ENCODE results near the gene HAAO. TPM values are rescaled to one million over a fixed set of nuclear protein-coding genes. Genes with fewer than 3 reads are reported as not detected.

The HAAO gene
- total RNA-seq, 2 experiments from 2014 or later: 0.41 to 0.52 TPM

- no peak overlapping the region for H3K4me3 Mint-ChIP-seq
- intact Hi-C loops (cut with micrococcal nuclease): no loop called here
- H3K36me3 Mint-ChIP-seq (ENCODE audit: low read depth): no peaks in the 10 kb centered on the region
- no peaks in the 10 kb centered on the region for H3K4me1 Mint-ChIP-seq (ENCODE audit: low read depth)
- no peak for DNase-seq
- no peaks in the 10 kb centered on the region for H3K27me3 Mint-ChIP-seq (ENCODE audit: low read depth)
- no peak overlapping the region for H3K27ac Mint-ChIP-seq
- no peaks in the 10 kb centered on the region for H3K9me3 Mint-ChIP-seq
- CTCF ChIA-PET: no interaction called here
Observed at GRCh38 chr2:42762155-42762554, 30.2 kb downstream of the HAAO start.

DNA sequence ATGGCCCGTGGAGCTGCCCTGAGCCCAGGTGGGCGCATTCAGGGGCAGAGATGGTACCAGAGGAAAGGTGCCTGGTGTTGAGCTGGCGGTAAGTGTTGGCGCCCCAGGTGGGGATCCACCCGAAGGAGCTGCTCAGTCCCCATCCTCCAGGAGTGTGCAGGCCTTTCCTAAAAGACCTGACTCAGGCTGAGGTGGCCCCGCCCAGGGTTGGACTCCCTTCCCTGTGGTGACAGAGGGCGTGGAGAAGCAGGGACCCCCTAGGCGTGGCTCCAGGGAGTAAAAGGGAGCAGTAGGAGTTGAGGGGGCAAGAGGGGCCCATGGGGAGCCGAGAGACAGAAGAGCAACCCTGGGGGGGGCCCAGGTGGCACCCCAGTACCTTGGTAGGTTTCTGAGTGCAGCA, 30.8 kb downstream of the HAAO start:
- Mint-ChIP-seq H3K27ac (no peak overlapping the region), H3K9me3 (no peaks in the 10 kb centered on the region), H3K27me3 (ENCODE audit: low read depth) (no peaks in the 10 kb centered on the region), H3K4me1 (ENCODE audit: low read depth) (no peaks in the 10 kb centered on the region), H3K36me3 (ENCODE audit: low read depth) (no peaks in the 10 kb centered on the region), H3K4me3 (no peak overlapping the region)
- intact Hi-C loops (cut with micrococcal nuclease): no loop called here
- CTCF ChIA-PET: no interaction called here
- DNase-seq: no peak

GRCh38 chr2:42758751-42759150, 33.6 kb downstream of the HAAO start:
- intact Hi-C loops (cut with micrococcal nuclease): no loop called here
- H3K27me3 Mint-ChIP-seq (ENCODE audit: low read depth): no peaks in the 10 kb centered on the region
- H3K4me3 Mint-ChIP-seq: no peak overlapping the region
- CTCF ChIA-PET: interaction anchor here (1.9 kb wide), 1 partner anchor 19 kb away, joined by 6 read pairs; no protein-coding TSS in a partner anchor
- H3K4me1 Mint-ChIP-seq (ENCODE audit: low read depth): no peaks in the 10 kb centered on the region
- no peak overlapping the region for H3K27ac Mint-ChIP-seq
- no peaks in the 10 kb centered on the region for H3K9me3 Mint-ChIP-seq
- no peaks in the 10 kb centered on the region for H3K36me3 Mint-ChIP-seq (ENCODE audit: low read depth)
- DNase-seq: no peak

DNA sequence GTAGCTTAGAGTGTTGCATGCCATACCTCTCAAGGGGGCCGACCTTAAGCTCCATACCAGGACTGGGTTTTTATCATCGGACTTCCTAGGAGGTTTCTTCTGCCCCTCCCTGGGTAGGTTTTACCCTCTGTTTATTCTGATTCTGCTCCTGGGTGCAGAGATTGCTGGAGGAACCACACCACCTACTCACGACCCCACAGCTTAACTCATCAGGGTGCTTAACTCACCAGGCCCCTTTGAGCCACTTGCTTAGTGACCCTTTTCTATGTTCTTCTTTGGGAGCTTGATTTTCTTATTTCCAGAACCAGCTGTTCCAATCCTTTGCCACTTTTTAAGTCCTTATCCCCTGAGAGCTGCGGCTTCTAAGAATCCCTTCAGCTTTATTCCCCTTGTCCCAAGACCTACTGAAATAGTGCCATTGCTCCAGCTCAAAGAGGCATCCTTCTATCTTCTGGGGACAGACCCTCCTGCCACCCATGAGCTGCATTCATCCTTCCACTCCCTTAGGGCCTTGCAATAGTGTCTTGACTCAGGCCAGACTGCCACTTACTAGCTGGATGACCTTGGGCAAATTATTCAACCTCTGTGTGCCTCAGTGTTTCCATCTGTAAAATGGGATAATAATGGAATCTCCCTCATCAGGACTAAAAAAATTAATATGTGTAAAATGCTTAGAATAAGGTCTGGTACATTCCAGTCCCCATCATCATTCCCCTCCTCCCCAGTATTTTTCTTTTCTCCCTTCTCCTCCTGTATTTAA, 34.2 kb downstream of the HAAO start:
- Mint-ChIP-seq H3K4me1 (ENCODE audit: low read depth) (no peaks in the 10 kb centered on the region), H3K27me3 (ENCODE audit: low read depth) (no peaks in the 10 kb centered on the region), H3K27ac (no peak overlapping the region), H3K9me3 (no peaks in the 10 kb centered on the region), H3K36me3 (ENCODE audit: low read depth) (no peaks in the 10 kb centered on the region), H3K4me3 (no peak overlapping the region)
- no peak for DNase-seq
- CTCF ChIA-PET: interaction anchor here (1.9 kb wide), 1 partner anchor 20 kb away, joined by 6 read pairs; no protein-coding TSS in a partner anchor
- intact Hi-C loops (cut with micrococcal nuclease): no loop called here

DNA sequence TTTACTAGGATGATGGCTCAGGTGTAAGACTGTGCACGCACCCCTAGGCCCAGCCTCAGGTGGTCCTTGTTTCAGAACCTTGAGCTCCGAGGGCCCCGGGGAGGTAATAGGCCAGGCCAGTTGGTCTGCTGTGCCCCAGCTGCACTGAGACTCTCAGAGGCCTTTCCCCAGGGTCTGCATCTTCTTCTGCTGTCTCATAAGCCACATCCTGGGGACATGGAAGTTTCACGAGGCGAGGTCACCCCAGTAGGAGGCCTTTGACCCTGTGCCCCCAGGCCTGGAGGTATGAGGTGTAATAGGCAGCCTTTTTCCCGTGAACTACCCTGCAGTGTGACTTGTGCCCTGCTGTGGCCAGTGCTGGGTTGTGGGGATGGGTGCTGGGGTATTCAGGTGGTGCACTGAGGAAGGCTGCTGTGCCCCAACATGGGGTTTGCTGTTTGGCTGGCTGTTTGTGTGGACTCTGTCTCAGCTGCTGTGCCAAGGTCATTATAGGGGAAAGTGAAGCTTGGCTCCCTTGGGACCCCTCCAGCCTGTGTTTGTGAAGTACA, 35.3 kb downstream of the HAAO start:
- Mint-ChIP-seq H3K27ac (no peak overlapping the region), H3K4me3 (no peak overlapping the region), H3K9me3 (no peaks in the 10 kb centered on the region), H3K36me3 (ENCODE audit: low read depth) (peaks cover 2% of the 10 kb centered on the region), H3K27me3 (ENCODE audit: low read depth) (no peaks in the 10 kb centered on the region), H3K4me1 (ENCODE audit: low read depth) (no peaks in the 10 kb centered on the region)
- intact Hi-C loops (cut with micrococcal nuclease): no loop called here
- no peak for DNase-seq
- CTCF ChIA-PET: interaction anchor here (0.6 to 1.9 kb wide), 2 partner anchors 21 to 41 kb away, joined by 3 to 6 read pairs; no protein-coding TSS in a partner anchor

DNA sequence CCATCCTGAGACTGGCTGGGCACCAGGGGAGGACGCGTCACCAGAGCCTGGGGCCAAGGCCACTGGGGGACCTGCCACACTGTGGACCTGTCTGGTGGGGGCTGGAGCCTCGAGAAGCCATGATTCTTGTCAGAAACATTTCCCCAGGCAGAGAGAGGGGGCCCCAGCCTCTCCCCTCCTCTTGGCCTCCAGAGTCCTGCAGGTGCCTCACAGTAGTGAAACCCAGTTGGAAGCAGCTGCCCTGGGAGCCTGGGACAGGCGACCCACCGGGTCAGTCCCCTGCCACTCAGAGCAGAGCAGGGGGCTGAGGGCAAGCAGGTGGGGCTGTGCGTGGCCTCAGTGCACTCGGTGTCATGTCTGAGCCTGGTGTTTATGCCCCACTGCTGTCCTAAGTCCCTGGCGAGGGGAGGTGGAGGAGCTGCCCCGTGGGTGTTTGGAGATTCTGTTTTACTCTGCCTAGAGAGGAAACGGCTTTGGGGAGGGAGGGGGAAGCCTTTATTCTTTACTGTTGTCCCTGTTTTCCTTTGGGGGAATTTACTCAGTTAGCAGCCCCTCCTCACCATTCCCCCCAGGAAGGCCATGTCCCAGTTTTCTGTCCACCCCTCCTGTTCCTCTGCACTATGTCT, 36.1 kb downstream of the HAAO start:
- Mint-ChIP-seq H3K27me3 (ENCODE audit: low read depth) (no peaks in the 10 kb centered on the region), H3K4me1 (ENCODE audit: low read depth) (no peaks in the 10 kb centered on the region), H3K4me3 (no peak overlapping the region), H3K27ac (no peak overlapping the region), H3K9me3 (no peaks in the 10 kb centered on the region), H3K36me3 (ENCODE audit: low read depth) (peaks cover 2% of the 10 kb centered on the region)
- intact Hi-C loops (cut with micrococcal nuclease): no loop called here
- no peak for DNase-seq
- CTCF ChIA-PET: no interaction called here

DNA sequence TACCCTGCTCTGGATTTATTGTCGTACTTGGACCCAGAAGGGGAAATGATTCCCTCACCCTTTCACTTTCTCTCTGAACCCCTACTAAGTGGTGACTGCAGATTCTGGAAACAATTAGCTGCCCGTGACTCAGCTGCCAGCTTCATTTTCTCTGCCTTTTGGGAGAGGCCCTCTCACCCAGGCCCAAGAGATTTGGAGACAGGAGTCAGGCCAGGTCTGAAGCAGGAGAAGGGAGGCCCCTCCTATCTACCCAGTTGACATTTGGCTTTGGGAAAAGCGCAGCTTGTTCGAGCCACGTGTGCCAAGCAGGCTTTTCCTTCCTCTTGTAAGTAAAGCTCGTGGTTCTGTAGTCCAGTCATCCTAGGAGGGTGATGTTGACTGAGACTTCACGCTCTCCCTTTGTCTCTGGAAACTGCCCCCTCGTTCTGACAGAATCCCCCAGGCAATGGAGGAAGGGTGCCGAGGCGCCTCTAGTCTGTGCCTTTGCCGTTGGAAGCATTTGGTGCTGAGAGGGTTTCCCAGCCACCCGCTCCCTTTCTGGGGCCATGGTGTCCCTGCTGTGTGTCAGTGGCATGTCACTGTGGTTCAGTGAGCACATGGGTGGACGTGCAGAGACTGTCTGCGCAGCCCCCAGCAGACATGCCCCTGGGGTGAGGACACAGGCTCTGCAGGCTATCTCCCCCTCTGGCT, 37.0 kb downstream of the HAAO start:
- no peaks in the 10 kb centered on the region for H3K9me3 Mint-ChIP-seq
- H3K4me3 Mint-ChIP-seq: no peak overlapping the region
- H3K27ac Mint-ChIP-seq: no peak overlapping the region
- H3K4me1 Mint-ChIP-seq (ENCODE audit: low read depth): no peaks in the 10 kb centered on the region
- intact Hi-C loops (cut with micrococcal nuclease): no loop called here
- H3K36me3 Mint-ChIP-seq (ENCODE audit: low read depth): peaks cover 2% of the 10 kb centered on the region
- H3K27me3 Mint-ChIP-seq (ENCODE audit: low read depth): no peaks in the 10 kb centered on the region
- DNase-seq: no peak
- CTCF ChIA-PET: interaction anchor here (0.9 to 1.3 kb wide), 2 partner anchors 56 to 92 kb away, joined by 3 to 4 read pairs; no protein-coding TSS in a partner anchor

DNA sequence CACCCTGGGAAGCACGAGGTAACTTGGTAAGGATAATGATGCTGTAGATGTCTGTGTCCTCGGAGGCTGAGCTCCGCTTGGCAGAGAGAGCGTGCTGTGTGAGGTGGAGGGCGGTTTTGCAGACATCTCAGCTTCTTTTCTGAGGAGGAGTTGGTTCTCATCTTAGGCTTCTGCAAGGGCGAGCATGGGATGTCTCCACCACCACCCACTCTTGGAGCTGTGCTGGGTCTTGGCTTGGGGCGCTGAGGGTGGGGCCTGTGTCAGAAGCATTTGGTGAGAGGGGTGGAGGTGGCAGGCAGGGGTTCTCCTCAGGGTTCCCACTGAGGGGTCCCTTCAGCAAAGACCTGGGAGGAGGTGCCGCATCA, 37.6 kb downstream of the HAAO start:
- H3K9me3 Mint-ChIP-seq: no peaks in the 10 kb centered on the region
- CTCF ChIA-PET: interaction anchor here (0.9 to 1.3 kb wide), 2 partner anchors 56 to 91 kb away, joined by 3 to 4 read pairs; no protein-coding TSS in a partner anchor

GRCh38 chr2:42754021-42754775, 38.2 kb downstream of the HAAO start:
- no peak for DNase-seq
- Mint-ChIP-seq H3K36me3 (ENCODE audit: low read depth) (peaks cover 2% of the 10 kb centered on the region), H3K4me3 (no peak overlapping the region), H3K9me3 (no peaks in the 10 kb centered on the region), H3K27ac (no peak overlapping the region), H3K4me1 (ENCODE audit: low read depth) (no peaks in the 10 kb centered on the region), H3K27me3 (ENCODE audit: low read depth) (no peaks in the 10 kb centered on the region)
- intact Hi-C loops (cut with micrococcal nuclease): no loop called here
- CTCF ChIA-PET: interaction anchor here (0.7 to 1.3 kb wide), 3 partner anchors 57 to 143 kb away, joined by 3 to 4 read pairs (median 3); no protein-coding TSS in a partner anchor

More for the DNA sequence above, 37.6 kb downstream of the HAAO start:
- H3K4me1 Mint-ChIP-seq (ENCODE audit: low read depth): no peaks in the 10 kb centered on the region
- H3K4me3 Mint-ChIP-seq: no peak overlapping the region
- H3K36me3 Mint-ChIP-seq (ENCODE audit: low read depth): peaks cover 2% of the 10 kb centered on the region
- DNase-seq: no peak
- no peak overlapping the region for H3K27ac Mint-ChIP-seq
- no peaks in the 10 kb centered on the region for H3K27me3 Mint-ChIP-seq (ENCODE audit: low read depth)
- intact Hi-C loops (cut with micrococcal nuclease): no loop called here

DNA sequence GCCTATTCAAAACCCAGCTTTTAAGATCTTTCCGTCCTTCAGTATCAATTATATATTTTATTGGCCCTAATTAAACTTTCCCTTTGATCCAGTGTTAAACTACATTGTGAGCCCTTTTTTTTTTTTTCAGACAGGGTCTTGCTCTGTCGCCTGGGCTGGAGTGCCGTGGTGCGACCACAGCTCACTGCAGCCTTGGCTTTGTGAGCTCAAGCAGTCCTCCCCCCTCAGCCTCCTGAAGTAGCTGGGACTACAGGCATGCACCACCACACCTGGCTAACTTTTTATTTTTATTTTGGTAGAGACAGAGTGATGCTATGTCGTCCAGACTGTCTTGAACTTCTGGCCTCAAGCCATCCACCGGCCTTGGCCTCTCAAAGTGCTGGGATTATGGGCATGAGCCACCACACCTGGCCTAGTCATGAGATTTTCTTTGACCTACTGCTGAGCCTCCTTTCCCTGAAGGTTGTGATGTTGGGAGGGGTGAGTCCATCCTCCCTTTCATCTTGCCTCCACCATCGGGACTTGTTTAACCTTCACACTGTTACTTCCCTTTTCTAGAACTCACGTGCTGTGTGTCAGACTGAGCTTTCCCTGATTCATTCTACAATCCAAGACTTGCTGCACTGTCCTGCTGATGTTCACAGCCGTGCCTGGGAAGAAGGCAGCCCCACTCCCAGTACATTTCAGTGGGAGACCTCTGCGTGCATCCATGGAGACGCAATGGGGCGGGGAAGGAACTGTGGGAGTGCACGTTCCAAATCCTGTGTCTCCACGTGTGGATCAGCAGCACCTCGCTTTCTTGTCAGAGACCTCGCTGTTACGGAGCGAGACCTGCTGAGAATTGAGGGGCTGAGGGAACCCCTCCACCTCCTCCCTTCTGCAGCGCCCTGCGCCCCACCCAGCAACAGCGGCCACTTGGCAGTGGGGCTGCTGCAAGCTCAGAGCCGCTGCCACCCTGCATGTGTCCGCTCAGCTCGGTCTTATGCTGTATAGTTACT, 39.3 kb downstream of the HAAO start:
- H3K9me3 Mint-ChIP-seq: no peaks in the 10 kb centered on the region
- no peak for DNase-seq
- peaks cover 2% of the 10 kb centered on the region for H3K36me3 Mint-ChIP-seq (ENCODE audit: low read depth)
- CTCF ChIA-PET: no interaction called here
- H3K27me3 Mint-ChIP-seq (ENCODE audit: low read depth): no peaks in the 10 kb centered on the region
- no peak overlapping the region for H3K4me3 Mint-ChIP-seq
- intact Hi-C loops (cut with micrococcal nuclease): no loop called here
- H3K27ac Mint-ChIP-seq: no peak overlapping the region
- H3K4me1 Mint-ChIP-seq (ENCODE audit: low read depth): no peaks in the 10 kb centered on the region

- H3K36me3 Mint-ChIP-seq (ENCODE audit: low read depth): peaks cover 2% of the 10 kb centered on the region
- CTCF ChIA-PET: no interaction called here
- no peaks in the 10 kb centered on the region for H3K9me3 Mint-ChIP-seq
- intact Hi-C loops (cut with micrococcal nuclease): no loop called here
- H3K27ac Mint-ChIP-seq: no peak overlapping the region
- DNase-seq: no peak
- no peaks in the 10 kb centered on the region for H3K4me1 Mint-ChIP-seq (ENCODE audit: low read depth)
- H3K27me3 Mint-ChIP-seq (ENCODE audit: low read depth): no peaks in the 10 kb centered on the region
- no peak overlapping the region for H3K4me3 Mint-ChIP-seq
Observed at GRCh38 chr2:42752314-42752713, 40.1 kb downstream of the HAAO start.
